SK-N-DZ (cell line): ENCODE measurements around the gene STN1. TPM values are rescaled to one million over a fixed set of nuclear protein-coding genes. Genes with fewer than 3 reads are reported as not detected.

Experiments used
- DNase-seq: peaks from one replicate; pipeline ENCODE4 v3.0.0-alpha.2; 2015; ENCODE audit warnings: low spot score
- polyA plus RNA-seq, 2 experiments: library from polyadenylated mRNA; depleted of rRNA; stranded (reverse); fragments of >200 nt; gene quantifications; 2 replicates each; pipeline ENCODE4 v1.2.3, GENCODE V29; 2014

The STN1 gene
- polyA plus RNA-seq (2014; cell fraction: cytosol; rRNA removed) = 29.5 and 33.0 TPM in 2 replicates
- 17.1 and 20.1 TPM in 2 replicates for polyA plus RNA-seq (2014; cell fraction: nucleus; rRNA removed)

- peak; percentile 95 for DNase-seq
Observed at GRCh38 chr10:103918053-103918846, at the start of gene STN1. STN1 (minus strand) TSS chr10:103918184; CDS start chr10:103917594, 590 bp downstream.

- peak; percentile 28 for DNase-seq
Observed at GRCh38 chr10:103967448-103968071, 49.6 kb upstream of the STN1 start.

- peak; percentile 74 for DNase-seq
Observed at GRCh38 chr10:103966671-103967447, 48.9 kb upstream of the STN1 start, which contains the start of gene SLK. SLK (plus strand) TSS chr10:103967140; CDS start chr10:103967746, 606 bp downstream.

- no peak for DNase-seq
Observed at GRCh38 chr10:103960103-103960502, 42.1 kb upstream of the STN1 start.

GRCh38 chr10:103958996-103959395 lies 41.0 kb upstream of the STN1 start:
- no peak for DNase-seq

GRCh38 chr10:103954543-103954942 lies 36.6 kb upstream of the STN1 start:
- no peak for DNase-seq

- DNase-seq = no peak
Observed at GRCh38 chr10:103951942-103952341, 34.0 kb upstream of the STN1 start.

- DNase-seq = no peak
Observed at GRCh38 chr10:103951183-103951582, 33.2 kb upstream of the STN1 start.

GRCh38 chr10:103949728-103950127 lies 31.7 kb upstream of the STN1 start:
- DNase-seq = no peak

GRCh38 chr10:103947799-103948516 lies 30.0 kb upstream of the STN1 start:
- no peak for DNase-seq

- no peak for DNase-seq
Observed at GRCh38 chr10:103942866-103943265, 24.9 kb upstream of the STN1 start.

GRCh38 chr10:103941801-103942200 lies 23.8 kb upstream of the STN1 start:
- DNase-seq = no peak

GRCh38 chr10:103939522-103939921 lies 21.5 kb upstream of the STN1 start:
- DNase-seq = no peak

- DNase-seq = no peak
Observed at GRCh38 chr10:103936022-103936421, 18.0 kb upstream of the STN1 start.

GRCh38 chr10:103934308-103934707 lies 16.3 kb upstream of the STN1 start:
- no peak for DNase-seq

GRCh38 chr10:103933557-103934121 lies 15.7 kb upstream of the STN1 start:
- DNase-seq = no peak

- DNase-seq = no peak
Observed at GRCh38 chr10:103932971-103933370, 15.0 kb upstream of the STN1 start.

- no peak for DNase-seq
Observed at GRCh38 chr10:103932271-103932670, 14.3 kb upstream of the STN1 start.

GRCh38 chr10:103931603-103932002 lies 13.6 kb upstream of the STN1 start:
- no peak for DNase-seq

GRCh38 chr10:103930881-103931280 lies 12.9 kb upstream of the STN1 start:
- no peak for DNase-seq

GRCh38 chr10:103930449-103930848 lies 12.5 kb upstream of the STN1 start:
- no peak for DNase-seq
